A549 (cell line): ENCODE measurements around the gene DTD1. TPM values are rescaled to one million over a fixed set of nuclear protein-coding genes. Genes with fewer than 3 reads are reported as not detected.
A peak's percentile ranks its signal among the peaks of the same experiment; 100 is the strongest.

Experiments
- ATAC-seq, 2 experiments: fragments of 200-7000 bp in 1 of 2; fragments of >200 bp in 1 of 2; cut with Nextera tagmentation in 1 of 2; cut with Tn5 transposase in 1 of 2; 3 replicates each; pipeline versions ENCODE4 v1.8.0 to v1.9.1; 2018 to 2020; ENCODE audit warnings: mild to moderate bottlenecking in 1 of 2, moderate library complexity in 1 of 2
- CTCF ChIA-PET: fragments of 300-600 bp; sonication (Branson Sonifier 250); formaldehyde crosslinking; extraction: SDS; loops from one replicate; lab custom pipeline; 2021; ENCODE audit warnings: antibody characterized with exemption, inconsistent platforms; lab: Yijun Ruan, JAX
- POLR2A ChIA-PET: fragments of 350-600 bp; formaldehyde crosslinking; extraction: SDS; loops from one replicate; lab custom pipeline; 2021; ENCODE audit warnings: antibody characterized with exemption, inconsistent platforms; lab: Yijun Ruan, JAX
- DNase-seq, 2 experiments: peaks; one replicate each; pipeline versions ENCODE4 v3.0.0 to v3.0.0-alpha.2; 2011 to 2016; ENCODE audit warnings: low read depth in 1 of 2, low spot score in 1 of 2
- FAIRE-seq: peaks from 2 replicates; lab custom pipeline; 2011; peaks lifted over from hg19 to GRCh38; lab: Jason Lieb, UNC
- H3K27ac ChIP-seq, 2 experiments: fragments of >200 bp; sonication (Bioruptor Twin); formaldehyde crosslinking; 3 replicates each; pipeline ENCODE4 v1.5.1; 2016 to 2017
- H3K4me1 ChIP-seq: fragments of >200 bp; sonication (Bioruptor Twin); formaldehyde crosslinking; 3 replicates; pipeline ENCODE4 v1.6.1; 2016
- H3K4me2 ChIP-seq: fragments of >200 bp; sonication (Bioruptor Twin); formaldehyde crosslinking; 3 replicates; pipeline ENCODE4 v1.6.1; 2016
- H3K4me3 ChIP-seq: fragments of >200 bp; sonication (Bioruptor Twin); formaldehyde crosslinking; 3 replicates; pipeline ENCODE4 v1.5.1; 2016
- H3K9me3 ChIP-seq: fragments of >200 bp; sonication (Bioruptor Twin); formaldehyde crosslinking; 3 replicates; pipeline ENCODE4 v1.6.1; 2016
- ATOH8 ChIP-seq: fragments of 250-450 bp; sonication (Bioruptor Pico); IDR thresholded peaks from 2 replicates; pipeline ENCODE4 v1.5.0; 2020; ENCODE audit warnings: low read depth, mild to moderate bottlenecking, moderate library complexity
- CEBPB ChIP-seq, 2 experiments: fragments of >200 bp in 1 of 2; sonication (Bioruptor Twin) in 1 of 2; formaldehyde crosslinking in 1 of 2; IDR thresholded peaks; 2 replicates each; pipeline ENCODE4 v1.6.1; 2012 to 2016
- EHF ChIP-seq: fragments of 250-450 bp; sonication (Bioruptor Pico); IDR thresholded peaks from 2 replicates; pipeline ENCODE4 v1.5.0; 2020; ENCODE audit warnings: mild to moderate bottlenecking
- EHMT2 ChIP-seq: fragments of 200-600 bp; sonication (generic); IDR thresholded peaks from 2 replicates; pipeline ENCODE4 v1.6.1; 2016; ENCODE audit warnings: antibody characterized with exemption, low read depth, mild to moderate bottlenecking, moderate library complexity
- EP300 ChIP-seq, 2 experiments: fragments of >200 bp; sonication (Bioruptor Twin); formaldehyde crosslinking; IDR thresholded peaks; 2 replicates in 1 of 2; 3 replicates in 1 of 2; pipeline ENCODE4 v1.6.1; 2016 to 2017
- FOSL2 ChIP-seq, 2 experiments: fragments of 450-650 bp in 1 of 2; fragments of >200 bp in 1 of 2; sonication (Bioruptor Twin) in 1 of 2; formaldehyde crosslinking; IDR thresholded peaks; 2 replicates each; pipeline versions ENCODE4 v1.5.0 to v1.6.1; 2016 to 2020; ENCODE audit warnings: mild to moderate bottlenecking in 1 of 2, moderate library complexity in 1 of 2
- HDAC2 ChIP-seq: fragments of 200-600 bp; sonication (generic); IDR thresholded peaks from 2 replicates; pipeline ENCODE4 v1.6.1; 2016
- HES2 ChIP-seq: fragments of >200 bp; sonication (Bioruptor Twin); formaldehyde crosslinking; IDR thresholded peaks from 2 replicates; pipeline ENCODE4 v1.6.1; 2016
- HMGXB4 ChIP-seq: fragments of 250-450 bp; sonication (Bioruptor Pico); IDR thresholded peaks from 2 replicates; pipeline ENCODE4 v1.5.0; 2021; ENCODE audit warnings: mild to moderate bottlenecking, moderate library complexity, borderline replicate concordance
- HOXB13 ChIP-seq: fragments of 250-450 bp; sonication (Bioruptor Pico); IDR thresholded peaks from 2 replicates; pipeline ENCODE4 v1.5.0; 2020; ENCODE audit warnings: low read depth, mild to moderate bottlenecking, moderate library complexity
- KDM1A ChIP-seq: fragments of 200-600 bp; sonication (generic); IDR thresholded peaks from 2 replicates; pipeline ENCODE4 v1.6.1; 2016; ENCODE audit warnings: low read depth, mild to moderate bottlenecking
- KDM5A ChIP-seq: fragments of 200-600 bp; sonication (generic); IDR thresholded peaks from 2 replicates; pipeline ENCODE4 v1.6.1; 2016; ENCODE audit warnings: antibody characterized with exemption, mild to moderate bottlenecking
- MAX ChIP-seq: IDR thresholded peaks from 2 replicates; pipeline ENCODE4 v1.6.1; 2012
- PBX3 ChIP-seq: IDR thresholded peaks from 2 replicates; pipeline ENCODE4 v1.6.1; 2012
- PHF8 ChIP-seq: fragments of 200-600 bp; sonication (generic); IDR thresholded peaks from 2 replicates; pipeline ENCODE4 v1.6.1; 2016; ENCODE audit warnings: low read depth, mild to moderate bottlenecking, antibody characterized with exemption, moderate library complexity, borderline replicate concordance
- POLR2AphosphoS2 ChIP-seq: conservative IDR thresholded peaks from 2 replicates; pipeline ENCODE4 v1.6.1; 2012; ENCODE audit warnings: low read length, improper control_type of control experiment, inconsistent platforms
- RAD21 ChIP-seq, 2 experiments: fragments of >200 bp in 1 of 2; sonication (Bioruptor Twin) in 1 of 2; formaldehyde crosslinking in 1 of 2; IDR thresholded peaks in 1 of 2; conservative IDR thresholded peaks in 1 of 2; 2 replicates in 1 of 2; 3 replicates in 1 of 2; pipeline ENCODE4 v1.6.1; 2012 to 2018; ENCODE audit warnings: inconsistent platforms in 1 of 2
- RARB ChIP-seq: fragments of 250-450 bp; sonication (Bioruptor Pico); IDR thresholded peaks from 2 replicates; pipeline ENCODE4 v1.8.0; 2021; ENCODE audit warnings: mild to moderate bottlenecking, moderate library complexity
- RCOR1 ChIP-seq: fragments of 150-350 bp; IDR thresholded peaks from 2 replicates; pipeline ENCODE4 v1.6.1; 2014; ENCODE audit warnings: antibody characterized with exemption, low read length, low read depth
- RNF2 ChIP-seq: fragments of 200-600 bp; sonication (generic); IDR thresholded peaks from 2 replicates; pipeline ENCODE4 v1.6.1; 2016; ENCODE audit warnings: low read depth, mild to moderate bottlenecking, antibody characterized with exemption, moderate library complexity, borderline replicate concordance
- ZFP36 ChIP-seq: fragments of 450-650 bp; IDR thresholded peaks from 2 replicates; pipeline ENCODE4 v1.6.1; 2014; ENCODE audit warnings: borderline replicate concordance; ENCODE audit not compliant: partially characterized antibody
- WGBS: methylation state at CpG from one replicate; pipeline ENCODE4 v1.1.6; 2017; ENCODE audit errors: missing lambda C conversion rate; 5-methylcytosine and 5-hydroxymethylcytosine counted together
- polyA plus RNA-seq, 4 experiments: library from polyadenylated mRNA; depleted of rRNA in 3 of 4; stranded (reverse); fragments of >200 nt; fragmentation: RNase III in 1 of 4; extraction: RNeasy Plus Mini Kit Qiagen cat#74134 plus additional on column Dnase treatment in 1 of 4; gene quantifications; 2 replicates in 3 of 4; 3 replicates in 1 of 4; pipeline ENCODE4 v1.2.3, GENCODE V29; 2011 to 2017

The DTD1 gene
- polyA plus RNA-seq, 2 of the 4 experiments (the other 2 are of a cell fraction), result 72.8 to 99.3 TPM

- no peak for ATAC-seq
- no peak overlapping the region for H3K27ac ChIP-seq
- H3K4me1 ChIP-seq, result no peaks in the 10 kb centered on the region
- TF ChIP-seq PHF8 (no peak), HMGXB4 (no peak), HDAC2 (no peak), POLR2AphosphoS2 (no peak), RNF2 (no peak), ATOH8 (no peak), RARB (CRISPR knock-in tag) (no peak), KDM1A (no peak)
- TF ChIP-seq, all 56 proteins: peak for 0
- FAIRE-seq (no peak), DNase-seq (no peak)
- POLR2A ChIA-PET, result no interaction called here
- H3K9me3 ChIP-seq, result no peaks in the 10 kb centered on the region
- H3K4me2 ChIP-seq, result no peak overlapping the region
- WGBS, result 84% methylated on average over 1 of the region's 1 CpG
- CTCF ChIA-PET, result interaction anchor here (0.7 to 0.9 kb wide), 2 partner anchors 19 to 299 kb away, joined by 3 read pairs; no protein-coding TSS in a partner anchor
- H3K4me3 ChIP-seq, result no peak overlapping the region
These were observed 129.2 kb downstream of the DTD1 start for GRCh38 chr20:18717062-18717461.

- Histone ChIP-seq H3K4me1 (no peaks in the 10 kb centered on the region), H3K9me3 (no peaks in the 10 kb centered on the region), H3K27ac (no peak overlapping the region), H3K4me3 (no peak overlapping the region), H3K4me2 (no peak overlapping the region)
- 67% methylated on average over 3 of the region's 3 CpGs for WGBS
- ChIA-PET CTCF (interaction anchor here (0.6 to 1.3 kb wide), 3 partner anchors 22 to 302 kb away, joined by 3 to 4 read pairs (median 3); no protein-coding TSS in a partner anchor), POLR2A (no interaction called here)
- peak; percentile 58 to 67; a peak in 2 of 6 replicates for ATAC-seq
- peak in 1 of 2 experiments; percentile 11 for DNase-seq
- FAIRE-seq, result no peak
- 0 out of 5 replicates have a peak, but pooled peaks of 1 of the 2 experiments have one; percentile 13 for TF ChIP-seq RAD21 (conservative IDR thresholded peaks at IDR 0.05 in 1 of 2, IDR thresholded peaks at IDR 0.05 in 1 of 2)
- TF ChIP-seq HDAC2, result no peak
- TF ChIP-seq, all 56 proteins: peak for 1
These were observed 130.3 kb downstream of the DTD1 start for GRCh38 chr20:18718129-18718528.

GRCh38 chr20:18719426-18719825, 131.6 kb downstream of the DTD1 start:
- no peak for FAIRE-seq
- WGBS, result 85% methylated on average over 3 of the region's 3 CpGs

More at GRCh38 chr20:18719426-18719825, 131.6 kb downstream of the DTD1 start:
- no peak for DNase-seq
- H3K9me3 ChIP-seq, result no peaks in the 10 kb centered on the region
- H3K4me2 ChIP-seq, result no peak overlapping the region
- TF ChIP-seq CEBPB (IDR thresholded peaks at IDR 0.05) (no peak), ZFP36 (no peak), HOXB13 (CRISPR knock-in tag) (no peak), EHF (CRISPR knock-in tag) (no peak), POLR2AphosphoS2 (no peak), FOSL2 (IDR thresholded peaks at IDR 0.05) (no peak), FOSL2 (CRISPR knock-in tag; IDR thresholded peaks at IDR 0.05) (no peak), RCOR1 (no peak), HES2 (no peak), KDM5A (no peak), ATOH8 (no peak), EP300 (IDR thresholded peaks at IDR 0.05) (no peak), EHMT2 (no peak), MAX (no peak), RAD21 (conservative IDR thresholded peaks at IDR 0.05 in 1 of 2, IDR thresholded peaks at IDR 0.05 in 1 of 2) (no peak), PBX3 (no peak)
- TF ChIP-seq, all 56 proteins: peak for 0
- Histone ChIP-seq H3K4me3 (no peak overlapping the region), H3K4me1 (no peaks in the 10 kb centered on the region), H3K27ac (no peak overlapping the region)
- ATAC-seq, result no peak
- CTCF ChIA-PET, result no interaction called here
- POLR2A ChIA-PET, result no interaction called here
